Endodermal cell (in vitro differentiated cells): ENCODE results near the gene LMTK3. TPM values are rescaled to one million over a fixed set of nuclear protein-coding genes. Genes with fewer than 3 reads are reported as not detected.

ENCODE experiments used
- DNase-seq: peaks from one replicate; pipeline ENCODE4 v3.0.0-alpha.2; 2017
- H3K27ac ChIP-seq: 2 replicates; pipeline ENCODE4 v1.5.1; 2013; ENCODE audit warnings: mild to moderate bottlenecking, low read depth, low read length, moderate library complexity
- H3K27me3 ChIP-seq: 2 replicates; pipeline ENCODE4 v1.6.1; 2013; ENCODE audit warnings: mild to moderate bottlenecking, low read length, moderate library complexity; ENCODE audit not compliant: insufficient read depth, control insufficient read depth, poor library complexity, severe bottlenecking
- H3K36me3 ChIP-seq: 2 replicates; pipeline ENCODE4 v1.7.0; 2013; ENCODE audit warnings: mild to moderate bottlenecking, low read length, moderate library complexity; ENCODE audit not compliant: control insufficient read depth, insufficient read depth
- H3K4me1 ChIP-seq: one replicate; pipeline ENCODE4 v1.7.0; 2013; ENCODE audit warnings: low read length; ENCODE audit not compliant: control insufficient read depth, insufficient read depth
- H3K4me3 ChIP-seq: 2 replicates; pipeline ENCODE4 v1.5.1; 2013; ENCODE audit warnings: mild to moderate bottlenecking, low read length, moderate library complexity
- H3K9ac ChIP-seq: 2 replicates; pipeline ENCODE4 v1.6.1; 2013; ENCODE audit warnings: mild to moderate bottlenecking, low read length, moderate library complexity; ENCODE audit not compliant: poor library complexity, severe bottlenecking; ENCODE audit errors: extremely low read depth
- H3K9me3 ChIP-seq: 2 replicates; pipeline ENCODE4 v1.6.1; 2013; ENCODE audit warnings: mild to moderate bottlenecking, low read length, moderate library complexity; ENCODE audit not compliant: control insufficient read depth
- H3K27ac Mint-ChIP-seq: 2 replicates; pipeline ENCODE4 v1.8.0; 2020; ENCODE audit warnings: mixed read lengths
- H3K27me3 Mint-ChIP-seq: 2 replicates; pipeline ENCODE4 v1.8.0; 2021; ENCODE audit warnings: mild to moderate bottlenecking, mixed read lengths; ENCODE audit not compliant: insufficient read depth
- H3K36me3 Mint-ChIP-seq: 2 replicates; pipeline ENCODE4 v1.8.0; 2020; ENCODE audit warnings: low read depth, mixed read lengths
- H3K4me1 Mint-ChIP-seq: 2 replicates; pipeline ENCODE4 v1.8.0; 2020; ENCODE audit warnings: mixed read lengths
- H3K4me3 Mint-ChIP-seq: 2 replicates; pipeline ENCODE4 v1.8.0; 2020; ENCODE audit warnings: mild to moderate bottlenecking, moderate library complexity, mixed read lengths
- H3K9me3 Mint-ChIP-seq: 2 replicates; pipeline ENCODE4 v1.8.0; 2020; ENCODE audit warnings: mild to moderate bottlenecking, mixed read lengths
- CTCF ChIP-seq: fragments of 200-600 bp; sonication (generic); conservative IDR thresholded peaks from 2 replicates; pipeline ENCODE4 v1.5.0; 2021; ENCODE audit warnings: antibody characterized with exemption, mild to moderate bottlenecking
- WGBS, 2 experiments: methylation state at CpG; one replicate each; pipeline versions ENCODE4 v1.1.5 to v1.1.7; 2013; ENCODE audit warnings: missing lambda C conversion rate in 2 of 2, mixed read lengths in 1 of 2; ENCODE audit not compliant: insufficient coverage in 1 of 2, insufficient read length in 1 of 2; 5-methylcytosine and 5-hydroxymethylcytosine counted together
- total RNA-seq, 2 donors: library from RNA; stranded (reverse); fragmentation: NEBNext Ultra II Directional in 1 of 2; extraction: Animal tissue kit (Norgen Biotek cat#: 25700) in 1 of 2; gene quantifications; 2 replicates in 1 of 2; 3 replicates in 1 of 2; pipeline ENCODE4 v1.2.1, GENCODE V29; 2021

LMTK3 gene
- total RNA-seq, 2 donors from 2014 or later = 11.1 to 14.5 TPM

DNA sequence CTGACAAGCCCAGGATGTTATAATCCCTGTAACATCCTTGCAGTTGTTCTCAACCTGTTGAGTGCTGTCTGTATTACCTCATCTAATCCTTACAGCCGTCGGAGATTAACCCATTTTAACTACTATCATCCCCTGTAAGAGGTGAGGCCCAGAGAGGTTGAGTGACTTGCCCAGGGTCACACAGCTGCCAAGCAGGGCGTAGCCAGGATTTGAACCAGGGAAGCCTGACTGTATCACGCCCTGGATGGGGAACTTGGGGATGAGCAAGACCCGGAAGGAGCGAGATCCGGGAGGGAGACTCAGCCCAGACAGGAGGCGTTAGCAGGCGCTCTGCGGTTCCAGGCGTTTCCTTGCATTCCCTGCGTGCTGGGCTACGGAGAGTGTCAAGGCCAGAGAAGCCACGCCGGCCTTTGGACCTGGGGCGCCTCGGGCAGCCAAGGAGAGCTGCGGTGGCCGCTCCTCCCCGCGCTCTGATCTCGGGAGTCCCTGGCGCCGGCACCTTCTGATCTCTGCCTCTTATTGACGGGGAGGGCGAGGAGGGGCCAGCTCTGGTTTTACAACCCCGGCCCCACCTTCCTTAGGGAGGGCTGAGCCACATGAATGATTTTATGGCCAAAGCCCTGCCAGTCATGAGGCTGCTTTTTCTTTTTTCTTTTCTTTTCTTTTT, 46.5 kb upstream of the LMTK3 start:
- H3K27ac ChIP-seq = no peak overlapping the region
- no peak overlapping the region for H3K27ac Mint-ChIP-seq

DNA sequence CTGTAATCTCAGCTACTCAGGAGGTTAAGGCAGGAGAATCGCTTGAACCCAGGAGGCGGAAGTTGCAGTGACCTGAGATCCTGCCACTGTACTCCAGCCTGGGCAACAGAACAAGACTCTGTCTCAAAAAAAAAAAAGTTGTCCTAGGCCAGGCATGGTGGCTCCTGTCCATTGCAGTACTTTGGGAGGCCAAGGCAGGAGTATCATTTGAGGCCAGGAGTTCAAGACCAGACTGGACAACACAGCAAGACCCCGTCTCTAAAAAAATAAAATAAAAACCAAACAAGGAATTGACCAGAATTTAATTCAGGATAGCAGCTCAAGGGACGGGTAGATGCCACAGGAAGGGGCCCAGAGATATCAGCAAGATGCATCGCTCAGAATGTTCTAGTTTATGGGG, 45.2 kb upstream of the LMTK3 start:
- Mint-ChIP-seq H3K27ac (no peak overlapping the region), H3K4me3 (no peak overlapping the region), H3K9me3 (no peaks in the 10 kb centered on the region), H3K4me1 (peaks cover 17% of the 10 kb centered on the region), H3K27me3 (peaks cover 3% of the 10 kb centered on the region), H3K36me3 (no peaks in the 10 kb centered on the region)
- Histone ChIP-seq H3K27ac (no peak overlapping the region), H3K9ac (no peak overlapping the region), H3K36me3 (no peaks in the 10 kb centered on the region), H3K4me3 (no peak overlapping the region), H3K4me1 (peaks cover 5% of the 10 kb centered on the region), H3K27me3 (no peaks in the 10 kb centered on the region), H3K9me3 (no peaks in the 10 kb centered on the region)
- no peak for DNase-seq
- no peak for TF ChIP-seq CTCF
- 93 to 97% methylated on average over 4 to 5 of the region's 5 CpGs for WGBS, 2 experiments

More for the DNA sequence above, 46.5 kb upstream of the LMTK3 start:
- H3K27me3 ChIP-seq = no peaks in the 10 kb centered on the region
- no peaks in the 10 kb centered on the region for H3K36me3 ChIP-seq
- H3K4me3 ChIP-seq = no peak overlapping the region
- DNase-seq = peak; percentile 80
- TF ChIP-seq CTCF = no peak
- Mint-ChIP-seq H3K36me3 (no peaks in the 10 kb centered on the region), H3K9me3 (no peaks in the 10 kb centered on the region), H3K27me3 (peaks cover 3% of the 10 kb centered on the region), H3K4me1 (peaks cover 17% of the 10 kb centered on the region), H3K4me3 (no peak overlapping the region)
- peaks cover 5% of the 10 kb centered on the region for H3K4me1 ChIP-seq
- no peak overlapping the region for H3K9ac ChIP-seq
- no peaks in the 10 kb centered on the region for H3K9me3 ChIP-seq
- WGBS, 2 experiments = 61 to 76% methylated on average over 9 to 27 of the region's 27 CpGs

DNA sequence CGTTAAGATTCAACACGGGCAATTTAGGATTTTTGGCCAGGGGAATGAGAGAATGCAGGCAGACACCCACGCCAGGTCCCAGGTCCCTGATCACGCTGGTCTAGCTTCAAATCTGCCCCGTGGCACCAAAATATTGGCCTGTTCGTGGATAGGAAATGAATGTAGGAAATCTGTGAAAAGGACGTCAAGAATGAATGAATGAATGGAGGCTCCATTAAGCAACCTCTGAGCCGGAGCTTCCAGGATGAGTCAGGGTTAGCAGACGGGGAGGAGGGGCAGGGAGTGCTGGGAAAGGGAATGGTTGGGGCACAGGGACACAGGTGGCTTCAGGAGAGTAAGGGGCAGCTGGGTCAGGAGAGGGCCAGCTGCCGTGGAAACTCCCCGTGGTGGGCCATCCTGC, 44.5 kb upstream of the LMTK3 start:
- Mint-ChIP-seq H3K4me3 (no peak overlapping the region), H3K27ac (peak overlapping the region; percentile 67), H3K36me3 (no peaks in the 10 kb centered on the region), H3K27me3 (peaks cover 3% of the 10 kb centered on the region), H3K9me3 (no peaks in the 10 kb centered on the region), H3K4me1 (peaks cover 17% of the 10 kb centered on the region)
- DNase-seq = peak; percentile 84
- no peak overlapping the region for H3K4me3 ChIP-seq
- TF ChIP-seq CTCF = no peak
- 57 to 67% methylated on average over 10 to 11 of the region's 11 CpGs for WGBS, 2 experiments
- no peak overlapping the region for H3K9ac ChIP-seq
- H3K27ac ChIP-seq = no peak overlapping the region
- H3K27me3 ChIP-seq = no peaks in the 10 kb centered on the region
- H3K36me3 ChIP-seq = no peaks in the 10 kb centered on the region
- H3K4me1 ChIP-seq = peaks cover 5% of the 10 kb centered on the region
- H3K9me3 ChIP-seq = no peaks in the 10 kb centered on the region
